Activated CD8-positive, alpha-beta memory T cell treated with anti-CD3 and anti-CD28 coated beads, Interleukin-2, amount 50 U/mL, for 24 hours (primary cell): ENCODE results near the gene GNAI2.

Experiments
- DNase-seq: peaks from one replicate; pipeline ENCODE4 v3.0.0-alpha.2; 2020; ENCODE audit errors: extremely low read depth

Gene GNAI2

GRCh38 chr3:50235716-50236483 is at the start of gene GNAI2:
Gene GNAI2, plus strand, starts transcription at chr3:50236204. Its CDS starts 132 bp downstream, at chr3:50236336.
- peak; percentile 97 for DNase-seq

GRCh38 chr3:50187750-50188149 is 48.3 kb upstream of the GNAI2 start:
- DNase-seq, result no peak

DNA sequence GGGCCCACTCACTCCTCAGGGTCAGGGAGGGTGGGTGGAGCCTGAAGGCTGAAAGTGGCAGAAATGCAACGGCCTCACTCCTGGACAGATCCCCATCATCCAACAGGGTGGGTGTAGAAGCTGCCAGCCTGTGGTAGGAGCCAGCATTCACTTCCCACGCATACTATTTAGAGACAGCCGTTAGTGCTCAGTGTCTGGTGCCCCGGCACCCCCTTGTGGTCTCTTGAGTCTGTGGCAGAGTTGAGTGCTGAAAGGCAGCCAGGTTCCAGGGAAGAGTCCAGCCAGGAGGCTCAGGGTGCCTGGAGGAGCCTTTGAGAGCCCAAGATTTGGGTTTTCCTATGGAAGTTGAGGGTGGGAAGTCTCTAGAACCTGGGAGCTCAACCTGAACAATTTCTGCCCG is 46.7 kb upstream of the GNAI2 start:
- DNase-seq, result no peak

DNA sequence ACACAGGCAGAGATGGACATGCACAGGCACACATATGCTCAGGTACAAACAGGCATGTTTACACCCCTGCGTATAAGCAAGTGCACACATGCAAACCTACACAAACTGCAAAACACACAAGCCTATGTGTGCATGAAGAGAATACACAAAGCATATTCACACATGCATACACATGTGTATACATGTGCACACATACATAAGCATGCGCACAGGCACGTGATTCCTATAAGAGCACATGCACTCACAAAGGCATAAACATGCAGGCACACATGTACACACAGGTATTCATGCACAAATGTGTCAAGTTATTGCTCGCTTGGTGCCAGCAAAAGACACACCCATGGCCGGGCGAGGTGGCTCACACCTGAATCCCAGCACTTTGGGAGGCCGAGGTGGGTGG is 46.0 kb upstream of the GNAI2 start:
- no peak for DNase-seq

DNA sequence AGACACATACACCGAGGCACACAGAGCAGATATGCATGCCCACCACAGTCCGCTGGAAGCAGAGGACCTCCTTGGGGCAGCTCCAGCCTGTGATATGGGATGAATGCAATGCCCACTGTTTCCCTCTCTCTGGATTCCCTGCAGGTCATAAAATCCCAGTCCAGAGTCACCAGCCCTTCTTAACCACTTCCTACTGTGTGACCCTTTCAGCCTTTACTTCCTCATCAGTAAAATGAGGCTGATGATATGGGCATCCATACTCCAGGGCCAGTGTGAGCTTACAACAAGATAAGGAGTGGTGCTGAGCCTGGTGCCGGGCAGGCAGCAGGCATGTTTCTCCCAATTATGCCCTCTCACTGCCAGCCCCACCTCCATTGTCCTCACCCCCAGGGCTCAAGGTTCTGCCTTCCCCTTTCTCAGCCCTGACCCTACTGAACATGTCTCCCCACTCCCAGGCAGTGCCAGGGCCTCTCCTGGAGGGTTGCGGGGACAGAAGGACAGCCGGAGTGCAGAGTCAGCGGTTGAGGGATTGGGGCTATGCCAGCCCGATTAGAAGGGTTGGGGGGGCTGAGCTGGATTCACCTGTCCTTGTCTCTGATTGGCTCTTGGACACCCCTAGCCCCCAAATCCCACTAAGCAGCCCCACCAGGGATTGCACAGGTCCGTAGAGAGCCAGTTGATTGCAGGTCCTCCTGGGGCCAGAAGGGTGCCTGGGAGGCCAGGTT is 44.9 kb upstream of the GNAI2 start, which contains the start of gene GNAT1:
Gene GNAT1, plus strand, starts transcription at position 675 of the 725 bp plus-strand sequence. CDS start 116 bp downstream, outside the sequence.
- DNase-seq, result no peak

DNA sequence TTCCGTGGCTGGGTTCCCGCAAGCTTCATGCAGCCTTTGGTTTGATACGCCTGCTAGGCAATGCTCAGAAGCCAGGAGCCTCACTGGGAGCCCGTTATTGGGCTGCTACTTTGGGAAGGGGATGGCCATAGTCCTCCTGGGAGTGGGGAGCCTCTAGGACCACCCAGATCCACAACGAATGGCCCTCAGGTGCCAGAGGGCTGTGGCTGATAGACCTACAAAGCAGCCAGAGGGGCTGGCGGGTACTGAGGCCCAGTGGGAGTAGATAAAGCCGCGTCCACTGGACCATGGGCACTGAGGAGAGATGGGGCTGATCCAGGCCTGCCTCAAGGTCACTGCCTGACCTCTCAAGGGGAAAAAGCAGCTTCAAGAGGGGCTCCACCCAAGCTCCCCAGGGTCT is 43.9 kb upstream of the GNAI2 start:
- DNase-seq, result no peak

DNA sequence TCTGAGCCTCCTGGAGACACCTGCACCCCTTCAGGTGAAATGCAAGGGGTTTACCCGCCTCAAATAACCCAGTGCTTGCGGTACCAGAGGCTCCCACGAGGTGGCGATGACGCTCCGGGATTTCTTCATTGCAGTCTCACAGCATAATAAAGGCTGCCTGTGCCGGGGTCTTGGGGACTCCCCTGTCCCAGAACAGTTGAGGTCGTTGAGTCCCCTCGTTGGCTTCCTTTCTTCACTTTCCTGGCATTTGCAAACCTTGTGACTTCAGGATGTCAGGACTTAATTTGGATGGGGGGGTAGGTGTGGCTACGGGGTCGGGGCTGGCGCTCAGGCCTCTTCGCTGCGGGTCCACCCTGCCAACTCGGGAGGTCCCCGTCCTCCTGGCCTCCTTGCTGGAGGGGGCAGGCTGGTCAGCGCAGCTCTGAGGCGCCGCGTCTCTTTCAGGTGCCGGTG is 43.3 kb upstream of the GNAI2 start:
- peak; percentile 56 for DNase-seq

DNA sequence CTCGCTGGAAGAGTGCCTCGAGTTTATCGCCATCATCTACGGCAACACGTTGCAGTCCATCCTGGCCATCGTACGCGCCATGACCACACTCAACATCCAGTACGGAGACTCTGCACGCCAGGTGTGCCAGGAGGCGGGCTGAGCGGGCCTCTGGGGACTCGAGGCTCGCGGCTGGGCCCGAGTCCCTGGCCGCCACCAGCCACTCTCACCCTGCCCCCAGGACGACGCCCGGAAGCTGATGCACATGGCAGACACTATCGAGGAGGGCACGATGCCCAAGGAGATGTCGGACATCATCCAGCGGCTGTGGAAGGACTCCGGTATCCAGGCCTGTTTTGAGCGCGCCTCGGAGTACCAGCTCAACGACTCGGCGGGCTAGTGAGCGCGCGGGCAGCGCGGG is 42.7 kb upstream of the GNAI2 start:
- DNase-seq, result no peak

DNA sequence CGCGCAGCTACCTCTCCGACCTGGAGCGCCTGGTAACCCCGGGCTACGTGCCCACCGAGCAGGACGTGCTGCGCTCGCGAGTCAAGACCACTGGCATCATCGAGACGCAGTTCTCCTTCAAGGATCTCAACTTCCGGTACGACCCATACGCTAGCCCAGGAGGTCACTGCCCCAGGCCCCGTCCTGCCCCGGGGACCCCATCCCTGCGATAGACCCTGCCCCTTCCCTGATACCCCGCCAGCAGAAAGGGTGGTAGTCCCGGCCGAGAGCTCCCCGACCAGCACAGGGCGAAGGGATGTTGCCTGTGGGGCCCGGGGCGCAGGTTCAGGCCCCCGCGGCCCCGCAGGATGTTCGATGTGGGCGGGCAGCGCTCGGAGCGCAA is 42.3 kb upstream of the GNAI2 start:
- DNase-seq, result no peak

GRCh38 chr3:50194128-50194902 is 41.7 kb upstream of the GNAI2 start:
- DNase-seq, result peak; percentile 61

DNA sequence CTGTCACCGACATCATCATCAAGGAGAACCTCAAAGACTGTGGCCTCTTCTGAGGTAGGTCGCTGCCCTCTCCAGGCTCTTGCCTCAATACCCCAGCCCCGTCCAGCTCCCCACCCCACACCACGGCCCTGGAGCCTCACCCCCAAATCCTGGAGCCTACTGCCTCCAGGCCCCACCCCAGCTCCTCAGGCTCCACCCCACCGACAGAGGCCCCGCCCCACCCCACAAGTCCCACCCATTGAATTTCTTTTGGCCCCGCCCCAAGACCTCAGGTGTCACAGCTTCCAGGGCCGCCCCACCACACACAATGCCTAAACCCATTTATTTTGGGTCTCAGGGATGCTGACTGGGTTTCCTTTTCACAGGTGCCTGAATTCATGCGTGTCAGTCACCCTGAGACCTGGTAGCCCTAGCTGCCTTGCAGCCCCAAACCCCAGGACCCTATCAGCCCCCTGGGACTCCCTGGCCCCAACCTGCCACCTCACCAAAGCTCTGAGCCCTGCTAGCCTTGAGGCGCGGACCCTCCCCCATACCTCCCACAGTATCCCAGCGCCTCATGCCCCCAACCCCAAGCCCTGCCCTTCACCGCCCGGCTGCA is 41.0 kb upstream of the GNAI2 start:
- DNase-seq, result no peak

GRCh38 chr3:50195501-50196252 is 40.3 kb upstream of the GNAI2 start:
- no peak for DNase-seq

- no peak for DNase-seq
Observed at GRCh38 chr3:50196253-50196801, 39.7 kb upstream of the GNAI2 start.

GRCh38 chr3:50201573-50202315 is 34.3 kb upstream of the GNAI2 start:
- DNase-seq, result no peak

DNA sequence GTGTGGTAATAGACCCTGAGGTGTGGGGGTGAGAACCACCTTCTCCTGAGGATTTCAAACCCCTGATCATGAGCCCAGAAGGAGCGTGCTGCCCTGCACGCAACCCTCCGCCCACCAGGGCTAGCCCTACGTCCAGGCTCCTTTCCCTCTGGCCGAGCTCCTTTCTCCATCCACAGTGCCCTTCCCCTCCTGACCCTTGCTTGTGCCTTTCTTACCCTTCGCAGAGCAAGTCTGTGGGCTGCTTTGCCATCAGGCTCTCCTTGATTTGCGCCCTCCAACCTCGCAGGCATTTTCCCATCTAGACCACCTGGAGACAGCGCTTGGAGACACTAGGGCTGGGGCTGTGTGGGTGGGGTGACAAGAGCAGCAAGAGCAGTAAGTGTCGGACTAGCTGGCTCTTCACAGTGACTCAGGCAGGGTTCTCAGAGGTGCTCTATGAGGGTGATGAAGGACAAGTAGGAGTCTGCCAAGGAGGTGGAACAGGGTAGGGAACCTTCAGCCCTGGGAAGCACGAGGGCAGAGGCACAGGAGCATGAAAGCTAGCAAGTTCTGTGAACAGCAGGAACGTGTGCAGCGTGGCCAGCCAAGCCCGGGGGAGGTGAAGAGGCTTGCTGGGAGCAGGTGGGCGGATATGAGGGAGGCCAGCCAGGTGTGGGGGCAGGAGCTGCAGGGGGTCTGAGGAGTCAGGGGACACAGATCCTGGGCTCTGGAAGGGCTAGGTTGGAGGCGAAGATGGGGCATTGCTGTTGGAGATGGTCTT is 33.5 kb upstream of the GNAI2 start:
- no peak for DNase-seq

DNA sequence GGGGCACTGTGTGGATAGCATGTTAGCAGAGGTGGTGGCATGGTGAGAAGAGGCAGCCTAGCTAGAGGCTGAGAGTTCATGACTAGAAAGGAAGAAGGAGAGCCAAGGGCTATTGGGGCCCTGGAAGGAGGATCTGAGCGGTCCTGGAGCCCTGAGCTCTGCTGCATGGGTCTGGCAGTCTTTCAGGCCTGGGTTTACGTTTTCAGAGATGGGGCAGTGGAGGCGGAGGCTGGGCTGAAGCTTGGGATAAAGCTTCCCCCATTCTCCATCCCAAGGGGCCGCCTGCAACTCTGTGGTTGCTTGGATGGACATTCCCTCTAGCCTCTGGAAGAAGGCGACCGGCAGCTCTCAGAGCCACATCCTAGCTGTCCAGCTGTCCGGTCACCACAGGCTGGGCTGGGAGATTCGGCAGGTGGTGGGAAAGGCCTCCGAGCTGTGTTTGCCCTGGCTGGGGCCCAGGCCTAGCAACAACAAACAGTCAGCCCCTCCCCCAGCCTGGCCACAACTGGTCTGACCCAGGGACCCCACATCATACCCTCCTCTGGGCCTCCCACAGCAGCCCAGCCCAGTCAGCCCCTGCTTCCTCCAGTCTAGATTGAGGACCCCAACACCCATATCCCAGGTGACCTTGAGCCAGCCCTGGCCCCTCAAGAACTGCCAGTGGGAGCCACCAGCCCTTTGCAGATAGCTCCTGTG is 32.7 kb upstream of the GNAI2 start:
- no peak for DNase-seq

- no peak for DNase-seq
Observed at GRCh38 chr3:50203809-50204803, 31.9 kb upstream of the GNAI2 start.
